Keratinocyte (primary cell): ENCODE data around the gene SIGLEC9. TPM values are rescaled to one million over a fixed set of nuclear protein-coding genes. Genes with fewer than 3 reads are reported as not detected.

ENCODE experiments used
- DNase-seq: peaks from one replicate; pipeline ENCODE4 v3.0.0-alpha.2; 2011; ENCODE audit warnings: low read depth, missing footprints, low spot score
- FAIRE-seq: peaks from 2 replicates; lab custom pipeline; 2011; peaks lifted over from hg19 to GRCh38; lab: Jason Lieb, UNC
- H2AFZ ChIP-seq: 2 replicates; pipeline ENCODE4 v1.6.0; 2012; ENCODE audit warnings: low read length, control low read depth, inconsistent platforms; ENCODE audit not compliant: control insufficient read depth
- H3K27ac ChIP-seq: 2 replicates; pipeline ENCODE4 v1.5.1; 2011; ENCODE audit warnings: low read length; ENCODE audit not compliant: control insufficient read depth, insufficient read depth
- H3K27me3 ChIP-seq: 3 replicates; pipeline ENCODE4 v1.6.0; 2011; ENCODE audit warnings: low read length; ENCODE audit not compliant: control insufficient read depth, insufficient read depth; ENCODE audit errors: extremely low read depth
- H3K36me3 ChIP-seq, 2 experiments: 2 replicates in 1 of 2; 3 replicates in 1 of 2; pipeline ENCODE4 v1.5.1; 2011; ENCODE audit warnings: low read length in 2 of 2, mild to moderate bottlenecking in 1 of 2; ENCODE audit not compliant: control insufficient read depth in 2 of 2, insufficient read depth in 2 of 2; ENCODE audit errors: extremely low read depth in 1 of 2
- H3K4me1 ChIP-seq: 3 replicates; pipeline ENCODE4 v1.5.1; 2011; ENCODE audit warnings: low read length; ENCODE audit not compliant: control insufficient read depth, insufficient read depth; ENCODE audit errors: extremely low read depth
- H3K4me2 ChIP-seq: 3 replicates; pipeline ENCODE4 v1.6.0; 2011; ENCODE audit warnings: low read depth, low read length; ENCODE audit not compliant: control insufficient read depth, insufficient read depth; ENCODE audit errors: extremely low read depth
- H3K4me3 ChIP-seq, 3 experiments: fragments of 200-600 bp in 1 of 3; sonication (generic) in 1 of 3; 2 replicates in 2 of 3; 3 replicates in 1 of 3; pipeline ENCODE4 v1.5.1; 2011 to 2016; ENCODE audit warnings: low read length in 3 of 3, mild to moderate bottlenecking in 3 of 3, control low read depth in 2 of 3, inconsistent platforms in 1 of 3, low read depth in 1 of 3, mixed read lengths in 1 of 3, mixed run types in 1 of 3, moderate library complexity in 1 of 3; ENCODE audit not compliant: control insufficient read depth in 2 of 3, insufficient read depth in 2 of 3; ENCODE audit errors: extremely low read depth in 1 of 3
- H3K79me2 ChIP-seq: 2 replicates; pipeline ENCODE4 v1.6.0; 2012; ENCODE audit warnings: low read length; ENCODE audit not compliant: control insufficient read depth, insufficient read depth
- H3K9ac ChIP-seq: 3 replicates; pipeline ENCODE4 v1.6.0; 2011; ENCODE audit warnings: low read length; ENCODE audit not compliant: control insufficient read depth, insufficient read depth; ENCODE audit errors: extremely low read depth
- H3K9me1 ChIP-seq: 3 replicates; pipeline ENCODE4 v1.6.0; 2011; ENCODE audit warnings: low read length; ENCODE audit not compliant: control insufficient read depth, insufficient read depth; ENCODE audit errors: extremely low read depth
- H3K9me3 ChIP-seq: 2 replicates; pipeline ENCODE4 v1.5.1; 2012; ENCODE audit warnings: low read depth, low read length; ENCODE audit not compliant: control insufficient read depth
- H4K20me1 ChIP-seq: 3 replicates; pipeline ENCODE4 v1.6.0; 2011; ENCODE audit warnings: low read length; ENCODE audit not compliant: control insufficient read depth, insufficient read depth; ENCODE audit errors: extremely low read depth
- EZH2 ChIP-seq: IDR thresholded peaks from one replicate; pipeline ENCODE4 v1.6.1; 2012; ENCODE audit warnings: inconsistent platforms, mild to moderate bottlenecking, low read length, moderate library complexity
- dilution Hi-C: fragments of 300-500 bp; cut with MboI; formaldehyde crosslinking; loops from one replicate; pipeline ENCODE4 v1.7.0; 2020; ENCODE audit warnings: low sequenced_read_pairs; ENCODE audit not compliant: extremely low pct_ligation_motif_present
- polyA plus RNA-seq, 5 experiments: library from polyadenylated mRNA; depleted of rRNA in 3 of 5; stranded (reverse) in 3 of 5; stranded (forward) in 1 of 5; unstranded in 1 of 5; fragments of >200 nt; gene quantifications; 1 replicate in 1 of 5; 2 replicates in 3 of 5; 3 replicates in 1 of 5; pipeline versions ENCODE4 v1.2.1 to v1.2.3, GENCODE V29; 2011 to 2012; ENCODE audit warnings: missing spikeins in 2 of 5, low read depth in 1 of 5, low replicate concordance in 1 of 5
- TF ChIP-seq, protein P1 (sequence below), 3 experiments: IDR thresholded peaks in 1 of 3; conservative IDR thresholded peaks in 1 of 3; optimal IDR thresholded peaks in 1 of 3; 2 replicates in 2 of 3; 3 replicates in 1 of 3; pipeline versions ENCODE3 to v1.5.1; 2011; ENCODE audit warnings: low read length in 3 of 3, mild to moderate bottlenecking in 3 of 3, moderate library complexity in 2 of 3, control low read depth in 1 of 3, inconsistent platforms in 1 of 3; ENCODE audit not compliant: insufficient read depth in 2 of 3; ENCODE audit errors: extremely low read depth in 1 of 3

The SIGLEC9 gene
- polyA plus RNA-seq, 1 donor (not counting 4 experiments of a cell fraction or from before 2014, with no cell fraction given): not detected

DNA sequence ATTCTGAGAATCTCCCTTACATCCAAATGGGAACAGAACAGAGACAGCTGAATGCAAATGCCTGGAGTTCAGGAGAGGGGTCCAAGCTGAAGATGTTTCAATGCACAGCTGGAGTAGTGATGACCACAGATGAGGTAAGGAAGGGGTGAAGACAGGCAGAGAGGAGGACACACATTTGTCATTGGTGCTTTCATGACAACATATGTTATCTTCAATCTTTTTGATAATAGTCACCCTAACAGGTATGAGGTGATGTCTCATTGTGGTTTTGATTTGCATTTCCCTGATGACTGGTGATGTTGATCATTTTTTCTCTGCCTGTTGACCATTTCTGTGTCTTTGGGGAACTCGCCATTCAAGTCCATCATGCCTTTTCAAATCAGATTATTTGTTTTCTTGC lies 36.6 kb downstream of the SIGLEC9 start:
- Histone ChIP-seq H3K4me1 (peaks cover 13% of the 10 kb centered on the region), H2AFZ (no peak overlapping the region), H3K27me3 (peaks cover 15% of the 10 kb centered on the region), H4K20me1 (no peaks in the 10 kb centered on the region), H3K9me1 (no peaks in the 10 kb centered on the region), H3K4me3 (no peak overlapping the region), H3K36me3 (no peaks in the 10 kb centered on the region), H3K4me2 (no peak overlapping the region), H3K9ac (no peak overlapping the region), H3K9me3 (no peaks in the 10 kb centered on the region), H3K79me2 (no peaks in the 10 kb centered on the region), H3K27ac (no peak overlapping the region)
- dilution Hi-C loops: no loop called here
- FAIRE-seq (no peak), DNase-seq (no peak)
- TF ChIP-seq EZH2: no peak
- TF ChIP-seq, protein P1, sequence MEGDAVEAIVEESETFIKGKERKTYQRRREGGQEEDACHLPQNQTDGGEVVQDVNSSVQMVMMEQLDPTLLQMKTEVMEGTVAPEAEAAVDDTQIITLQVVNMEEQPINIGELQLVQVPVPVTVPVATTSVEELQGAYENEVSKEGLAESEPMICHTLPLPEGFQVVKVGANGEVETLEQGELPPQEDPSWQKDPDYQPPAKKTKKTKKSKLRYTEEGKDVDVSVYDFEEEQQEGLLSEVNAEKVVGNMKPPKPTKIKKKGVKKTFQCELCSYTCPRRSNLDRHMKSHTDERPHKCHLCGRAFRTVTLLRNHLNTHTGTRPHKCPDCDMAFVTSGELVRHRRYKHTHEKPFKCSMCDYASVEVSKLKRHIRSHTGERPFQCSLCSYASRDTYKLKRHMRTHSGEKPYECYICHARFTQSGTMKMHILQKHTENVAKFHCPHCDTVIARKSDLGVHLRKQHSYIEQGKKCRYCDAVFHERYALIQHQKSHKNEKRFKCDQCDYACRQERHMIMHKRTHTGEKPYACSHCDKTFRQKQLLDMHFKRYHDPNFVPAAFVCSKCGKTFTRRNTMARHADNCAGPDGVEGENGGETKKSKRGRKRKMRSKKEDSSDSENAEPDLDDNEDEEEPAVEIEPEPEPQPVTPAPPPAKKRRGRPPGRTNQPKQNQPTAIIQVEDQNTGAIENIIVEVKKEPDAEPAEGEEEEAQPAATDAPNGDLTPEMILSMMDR (optimal IDR thresholded peaks at IDR 0.05 in 1 of 3, IDR thresholded peaks at IDR 0.05 in 1 of 3, conservative IDR thresholded peaks at IDR 0.05 in 1 of 3; ENCODE audit: extremely low read depth in 1 of 3, insufficient read depth in 2 of 3, low read length in 3 of 3): no peak

DNA sequence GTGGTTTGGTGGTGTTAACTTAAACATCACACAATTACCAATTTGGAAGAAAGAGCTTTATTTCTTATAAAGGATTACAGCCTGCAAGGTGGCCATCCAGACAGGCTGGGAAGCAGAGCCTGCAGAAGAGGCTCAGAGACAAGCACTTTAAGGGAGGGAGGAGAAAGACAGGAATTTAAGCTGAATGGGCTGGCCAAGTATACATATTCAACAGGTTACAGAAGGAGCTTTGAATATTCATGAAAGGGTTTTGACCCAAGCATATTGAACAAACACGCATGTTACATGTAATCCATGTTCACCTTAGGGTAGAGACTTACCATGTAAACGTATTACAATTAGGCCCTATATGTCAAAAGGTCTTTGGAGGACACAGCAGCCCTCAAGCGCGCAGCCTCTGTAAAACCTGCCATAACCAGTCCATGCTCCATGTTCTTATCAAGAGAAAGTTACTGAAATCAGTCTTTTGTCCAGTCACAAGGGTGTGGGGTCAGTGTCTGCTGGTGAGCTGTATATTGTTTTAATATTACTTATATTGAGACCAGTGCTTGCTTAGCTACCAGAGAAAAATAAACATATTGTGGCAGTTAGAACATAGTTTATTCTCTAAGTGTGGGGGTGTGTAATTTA lies 37.3 kb downstream of the SIGLEC9 start:
- dilution Hi-C loops: no loop called here
- Histone ChIP-seq H3K27ac (no peak overlapping the region), H3K9me1 (no peaks in the 10 kb centered on the region), H3K27me3 (peaks cover 11% of the 10 kb centered on the region), H2AFZ (no peak overlapping the region), H3K4me1 (peaks cover 13% of the 10 kb centered on the region), H3K4me3 (no peak overlapping the region), H3K9me3 (no peaks in the 10 kb centered on the region), H4K20me1 (no peaks in the 10 kb centered on the region), H3K4me2 (no peak overlapping the region), H3K36me3 (no peaks in the 10 kb centered on the region), H3K9ac (no peak overlapping the region), H3K79me2 (no peaks in the 10 kb centered on the region)
- no peak for FAIRE-seq
- no peak for DNase-seq
- TF ChIP-seq EZH2: no peak
- TF ChIP-seq, protein P1 (optimal IDR thresholded peaks at IDR 0.05 in 1 of 3, IDR thresholded peaks at IDR 0.05 in 1 of 3, conservative IDR thresholded peaks at IDR 0.05 in 1 of 3; ENCODE audit: extremely low read depth in 1 of 3, insufficient read depth in 2 of 3, low read length in 3 of 3): no peak
